GM23248 (cell line): ENCODE data around the gene KLF7.

ENCODE experiments used
- EZH2 ChIP-seq: fragments of 200-600 bp; sonication (generic); IDR thresholded peaks from 2 replicates; pipeline ENCODE4 v1.6.1; 2018; ENCODE audit warnings: antibody characterized with exemption, mild to moderate bottlenecking; ENCODE audit not compliant: insufficient read depth, poor library complexity, severe bottlenecking
- EZH2phosphoT487 ChIP-seq: fragments of 200-600 bp; sonication (generic); IDR thresholded peaks from 2 replicates; pipeline ENCODE4 v1.6.1; 2018; ENCODE audit warnings: antibody characterized with exemption, moderate library complexity, mild to moderate bottlenecking, low read depth; ENCODE audit not compliant: insufficient read depth

- no peak for TF ChIP-seq EZH2
- no peak for TF ChIP-seq EZH2phosphoT487
Measured at GRCh38 chr2:207091176-207091575, 74.6 kb downstream of the KLF7 start.
